IPS DF 19.7 (cell line): ENCODE measurements around the gene SERPINF2.
"Not testable (repeated sequence)": the region's sequence is repeated elsewhere in the genome, so short reads cannot be mapped to it uniquely, and the experiment has no call there.

Source experiments
- DNase-seq: peaks from one replicate; pipeline ENCODE4 v3.0.0-alpha.2; 2013; ENCODE audit warnings: low read depth, low spot score

Gene SERPINF2

DNA sequence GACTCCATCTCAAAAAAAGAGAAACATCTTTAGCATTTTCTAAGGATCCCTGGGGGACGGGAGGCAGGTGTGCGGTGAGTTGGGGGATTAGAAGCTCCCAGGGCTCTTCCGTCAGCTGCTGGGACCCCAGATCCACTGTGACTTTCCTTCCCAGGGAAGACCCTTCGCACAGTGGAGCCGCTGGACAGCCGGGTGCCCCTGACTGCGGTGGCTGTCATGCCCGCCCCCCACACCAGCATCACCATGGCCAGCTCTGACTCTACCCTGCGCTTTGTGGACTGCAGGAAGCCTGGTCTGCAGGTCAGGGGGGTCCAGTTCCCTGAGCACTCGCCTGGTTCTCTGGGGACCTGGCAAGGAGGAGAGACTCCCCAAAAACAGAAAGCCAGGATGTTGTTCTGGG lies 7.3 kb upstream of the SERPINF2 start:
- DNase-seq, result no peak

- no peak for DNase-seq
Measured at GRCh38 chr17:1735834-1736347, 6.8 kb upstream of the SERPINF2 start.

DNA sequence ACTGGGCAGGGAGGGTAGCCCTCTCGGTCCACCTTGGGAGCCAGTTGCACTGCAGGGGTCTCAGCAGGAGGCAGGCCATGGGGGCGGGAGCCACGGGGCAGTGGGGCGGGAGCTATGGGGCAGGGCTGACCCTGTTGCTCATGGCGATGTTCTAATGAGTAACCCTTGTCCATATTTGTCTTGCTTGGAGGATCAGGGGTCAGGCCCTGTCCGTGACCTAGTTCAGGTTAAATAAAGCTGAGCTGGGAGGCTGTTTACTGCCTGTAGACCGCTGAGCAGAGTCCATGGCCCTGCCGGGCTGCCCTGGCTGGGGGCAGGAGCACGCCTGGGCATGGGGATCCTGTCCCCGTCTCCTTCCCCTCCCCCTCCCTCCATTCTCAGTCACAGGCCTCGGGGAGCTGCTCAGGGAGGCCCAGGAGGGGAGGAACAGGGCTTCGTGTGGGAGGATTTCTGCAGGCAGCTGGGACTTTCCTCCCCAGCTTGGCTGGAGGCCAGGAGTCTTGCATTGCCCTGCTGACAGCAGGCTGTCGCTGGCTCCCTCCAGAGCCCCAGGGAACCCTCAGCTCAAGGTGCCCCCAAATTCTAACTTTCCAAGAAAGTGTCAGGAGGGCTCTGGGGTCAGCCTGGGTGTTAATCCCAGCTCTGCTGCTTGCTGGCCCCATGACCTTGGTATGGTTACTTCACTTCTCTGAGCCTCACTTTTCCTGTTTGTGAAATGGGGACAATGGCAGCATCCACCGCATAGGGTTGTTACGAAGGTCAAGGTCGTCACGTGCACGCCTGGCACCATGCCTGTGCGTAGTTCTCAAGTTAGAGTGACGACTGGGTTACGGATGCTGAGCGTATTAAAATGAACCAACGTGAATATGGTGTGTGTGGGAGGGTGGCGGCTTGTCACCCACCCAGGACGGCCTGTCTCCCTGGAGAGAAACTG lies 6.1 kb upstream of the SERPINF2 start:
- DNase-seq, result no peak

DNA sequence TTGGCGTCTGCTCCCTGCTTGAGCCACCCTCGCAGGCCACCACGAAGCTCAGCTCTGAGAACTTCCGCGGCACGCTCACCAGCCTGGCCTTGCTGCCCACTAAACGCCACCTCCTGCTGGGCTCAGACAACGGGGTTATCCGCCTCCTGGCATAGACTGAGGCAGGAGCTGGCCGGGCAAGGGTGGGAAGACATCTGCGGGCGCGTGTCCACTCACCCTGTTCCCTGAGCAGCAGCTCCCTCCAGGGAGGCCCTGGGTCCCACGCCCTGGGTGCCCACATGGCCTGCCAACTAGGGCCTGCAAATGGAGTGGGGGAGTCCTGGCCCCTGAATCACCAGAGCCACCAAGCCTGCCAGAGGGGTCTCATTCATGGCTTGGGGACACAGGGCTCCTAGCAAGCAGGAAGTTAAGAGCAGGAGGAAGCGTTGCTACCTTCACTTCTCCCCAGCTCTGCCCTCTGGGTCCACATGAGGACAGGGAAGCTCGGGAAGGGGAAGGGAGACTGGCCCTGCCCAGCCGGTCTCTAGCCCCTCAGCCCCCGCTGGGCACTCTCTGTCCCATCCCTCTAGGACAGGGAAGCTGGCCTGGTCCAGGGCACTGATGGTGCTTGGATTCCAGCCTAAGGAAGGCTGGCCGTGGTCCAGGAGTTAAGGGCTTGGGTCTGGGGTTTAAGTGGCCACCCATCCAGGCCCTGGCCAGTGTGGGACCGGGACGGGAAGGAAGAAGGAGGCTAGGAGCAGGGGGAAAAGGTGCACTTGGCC lies 5.0 kb upstream of the SERPINF2 start:
- no peak for DNase-seq

DNA sequence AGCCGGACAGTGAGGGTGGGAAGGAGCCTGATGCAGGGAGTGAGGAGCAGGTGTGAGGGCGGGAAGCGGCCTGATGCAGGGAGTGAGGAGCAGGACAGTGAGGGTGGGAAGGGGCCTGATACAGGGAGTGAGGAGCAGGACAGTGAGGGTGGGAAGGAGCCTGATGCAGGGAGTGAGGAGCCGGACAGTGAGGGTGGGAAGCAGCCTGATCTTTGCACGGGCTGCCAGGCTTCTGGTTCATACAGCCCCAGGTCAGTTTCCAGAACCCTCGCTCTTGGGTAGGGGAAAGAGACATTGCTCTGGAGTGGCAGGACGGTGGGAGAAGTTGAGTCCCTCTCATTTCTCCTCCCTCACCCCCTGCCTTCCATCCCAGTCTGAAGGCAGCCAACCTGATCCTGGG lies 772 bp upstream of the SERPINF2 start:
- not testable (repeated sequence) for DNase-seq

DNA sequence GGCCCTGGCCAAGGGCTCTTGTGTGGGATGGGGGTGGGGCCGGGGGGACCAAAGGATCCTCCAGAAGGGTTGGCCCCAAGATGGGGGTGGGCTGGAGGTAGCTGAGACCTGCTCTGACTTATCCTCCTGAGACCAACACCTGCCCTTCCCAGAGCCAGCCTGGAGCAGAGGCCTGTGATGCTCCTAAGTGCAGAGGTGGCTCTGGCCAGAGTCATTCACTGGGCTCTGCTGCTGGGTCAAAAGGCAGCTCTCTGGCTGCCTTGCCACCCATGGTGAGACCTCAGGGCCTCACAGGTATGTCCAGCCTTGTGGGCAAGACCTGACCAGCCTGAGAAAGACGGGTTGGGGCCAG lies 393 bp downstream of the SERPINF2 start:
- DNase-seq, result no peak

DNA sequence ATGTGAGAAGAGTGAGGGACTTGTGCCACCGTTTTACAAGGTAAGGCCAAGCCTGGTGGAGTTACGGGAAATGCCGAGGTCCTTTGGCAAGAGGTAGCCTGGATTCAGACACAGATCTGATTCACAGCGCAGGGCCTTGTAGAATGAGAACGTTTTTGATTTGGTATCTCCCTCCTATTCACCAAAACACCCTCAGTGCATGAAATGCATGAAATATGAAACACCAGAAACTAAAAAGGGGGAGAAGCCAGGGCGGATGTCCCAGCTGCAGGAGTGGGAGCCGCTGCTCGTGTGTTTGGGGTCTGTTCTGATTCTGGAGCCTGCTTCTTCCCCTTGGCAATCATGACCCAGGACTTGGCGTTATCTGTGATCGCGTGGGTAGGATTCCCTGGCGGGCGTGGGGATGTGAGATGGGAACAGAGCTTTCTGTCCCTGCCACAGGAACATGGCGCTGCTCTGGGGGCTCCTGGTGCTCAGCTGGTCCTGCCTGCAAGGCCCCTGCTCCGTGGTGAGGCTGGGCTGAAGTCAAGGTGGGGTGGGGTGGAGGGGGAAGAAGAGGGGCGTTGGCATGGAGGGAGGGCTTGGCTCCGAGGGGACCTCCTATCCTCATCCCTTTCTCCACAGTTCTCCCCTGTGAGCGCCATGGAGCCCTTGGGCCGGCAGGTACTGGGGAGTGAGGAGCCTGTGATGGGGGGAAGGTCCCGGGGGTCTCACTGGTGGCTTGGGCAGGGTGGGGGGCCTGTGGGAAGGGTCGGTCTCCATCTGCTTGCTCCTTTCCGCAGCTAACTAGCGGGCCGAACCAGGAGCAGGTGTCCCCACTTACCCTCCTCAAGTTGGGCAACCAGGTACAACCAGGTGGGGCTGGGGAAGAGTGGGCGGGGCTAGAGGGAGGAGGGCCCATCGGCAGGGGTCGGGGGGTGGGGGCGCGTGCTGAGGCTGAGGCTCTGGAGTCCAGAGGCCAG lies 2.2 kb downstream of the SERPINF2 start:
- DNase-seq, result no peak

DNA sequence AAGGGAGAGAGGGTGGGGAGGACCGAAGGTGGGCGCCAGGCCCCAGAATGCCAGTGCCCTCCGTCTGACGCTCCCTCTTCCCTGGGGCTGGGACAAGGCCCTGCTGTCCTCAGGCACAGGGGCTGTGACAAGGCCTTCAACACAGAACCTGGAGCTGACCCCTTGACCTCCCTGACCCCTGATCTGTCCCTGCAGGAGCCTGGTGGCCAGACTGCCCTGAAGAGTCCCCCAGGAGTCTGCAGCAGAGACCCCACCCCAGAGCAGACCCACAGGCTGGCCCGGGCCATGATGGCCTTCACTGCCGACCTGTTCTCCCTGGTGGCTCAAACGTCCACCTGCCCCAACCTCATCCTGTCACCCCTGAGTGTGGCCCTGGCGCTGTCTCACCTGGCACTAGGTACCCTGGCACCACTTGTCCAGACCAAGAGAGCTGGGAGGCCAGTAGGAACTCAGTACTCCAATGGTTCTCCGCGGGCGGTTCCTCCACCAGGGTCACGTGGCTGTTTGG lies 2.9 kb downstream of the SERPINF2 start:
- no peak for DNase-seq

DNA sequence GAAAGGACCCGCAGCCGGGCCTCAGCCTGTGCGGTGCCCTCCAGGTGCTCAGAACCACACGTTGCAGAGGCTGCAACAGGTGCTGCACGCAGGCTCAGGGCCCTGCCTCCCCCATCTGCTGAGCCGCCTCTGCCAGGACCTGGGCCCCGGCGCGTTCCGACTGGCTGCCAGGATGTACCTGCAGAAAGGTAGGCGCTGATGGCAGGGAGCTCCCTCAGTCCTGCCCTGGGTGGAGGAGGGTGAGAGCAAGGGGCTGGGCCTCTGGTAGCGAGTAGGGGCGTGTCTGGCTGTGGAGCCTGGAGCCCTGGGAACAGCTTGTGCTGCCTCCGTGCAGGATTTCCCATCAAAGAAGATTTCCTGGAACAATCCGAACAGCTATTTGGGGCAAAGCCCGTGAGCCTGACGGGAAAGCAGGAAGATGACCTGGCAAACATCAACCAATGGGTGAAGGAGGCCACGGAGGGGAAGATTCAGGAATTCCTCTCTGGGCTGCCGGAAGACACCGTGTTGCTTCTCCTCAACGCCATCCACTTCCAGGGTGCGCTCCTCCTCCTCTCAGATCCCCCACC lies 4.4 kb downstream of the SERPINF2 start:
- no peak for DNase-seq

DNA sequence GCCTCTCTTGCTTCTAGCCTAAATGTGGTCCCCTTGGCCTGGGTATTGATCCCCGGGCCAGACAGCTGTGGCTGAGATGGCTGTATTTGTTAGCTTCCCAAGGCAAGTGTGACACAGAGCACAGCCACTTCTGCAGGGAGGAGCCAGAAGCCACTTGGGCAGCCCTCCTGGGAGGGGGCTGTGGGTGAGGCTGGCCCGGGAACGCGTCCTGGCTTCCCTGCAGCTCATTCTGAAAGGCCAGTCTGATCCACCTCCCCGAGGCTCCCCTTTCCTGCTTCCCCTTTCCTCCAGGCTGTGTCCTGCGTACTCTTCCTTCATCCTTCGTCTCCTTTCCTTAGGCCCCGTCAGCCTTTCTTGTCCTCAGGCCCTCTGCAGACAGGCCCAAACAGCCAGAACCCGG lies 8.0 kb downstream of the SERPINF2 start:
- no peak for DNase-seq

DNA sequence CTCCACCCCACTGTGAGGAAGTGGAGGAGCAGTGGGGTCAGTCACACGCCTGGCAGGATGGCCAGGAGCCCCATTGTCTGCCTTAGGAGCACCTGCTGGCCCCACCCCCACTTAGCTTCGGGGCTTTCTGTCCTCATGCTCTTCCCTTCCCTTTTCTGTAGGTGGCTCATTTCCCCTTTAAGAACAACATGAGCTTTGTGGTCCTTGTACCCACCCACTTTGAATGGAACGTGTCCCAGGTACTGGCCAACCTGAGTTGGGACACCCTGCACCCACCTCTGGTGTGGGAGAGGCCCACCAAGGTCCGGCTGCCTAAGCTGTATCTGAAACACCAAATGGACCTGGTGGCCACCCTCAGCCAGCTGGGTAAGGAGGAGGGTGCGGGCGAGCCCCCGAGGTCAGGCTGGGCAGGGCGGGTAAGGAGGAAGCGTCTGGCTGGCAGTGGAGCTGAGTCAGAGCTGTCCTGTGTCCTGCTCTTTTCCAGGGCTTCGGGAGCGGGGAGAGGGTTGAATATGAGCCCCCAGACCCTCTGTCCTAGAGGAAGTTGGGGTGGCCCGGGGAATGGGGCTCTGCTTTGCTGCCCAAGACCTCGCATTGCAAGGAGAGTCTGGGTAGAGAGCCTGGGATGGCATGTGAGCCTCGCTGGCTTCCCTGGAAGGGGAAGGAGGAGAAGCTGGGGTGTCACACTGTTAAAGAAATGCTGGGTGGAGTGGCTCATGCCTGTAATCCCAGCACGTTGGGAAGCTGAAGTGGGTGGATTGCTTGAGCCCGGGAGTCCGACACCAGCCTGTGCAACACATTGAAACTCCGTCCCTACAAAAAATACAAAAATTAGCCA lies 10.0 kb downstream of the SERPINF2 start:
- DNase-seq, result peak; percentile 61

GRCh38 chr17:1753767-1754429 lies 11.2 kb downstream of the SERPINF2 start:
- no peak for DNase-seq

DNA sequence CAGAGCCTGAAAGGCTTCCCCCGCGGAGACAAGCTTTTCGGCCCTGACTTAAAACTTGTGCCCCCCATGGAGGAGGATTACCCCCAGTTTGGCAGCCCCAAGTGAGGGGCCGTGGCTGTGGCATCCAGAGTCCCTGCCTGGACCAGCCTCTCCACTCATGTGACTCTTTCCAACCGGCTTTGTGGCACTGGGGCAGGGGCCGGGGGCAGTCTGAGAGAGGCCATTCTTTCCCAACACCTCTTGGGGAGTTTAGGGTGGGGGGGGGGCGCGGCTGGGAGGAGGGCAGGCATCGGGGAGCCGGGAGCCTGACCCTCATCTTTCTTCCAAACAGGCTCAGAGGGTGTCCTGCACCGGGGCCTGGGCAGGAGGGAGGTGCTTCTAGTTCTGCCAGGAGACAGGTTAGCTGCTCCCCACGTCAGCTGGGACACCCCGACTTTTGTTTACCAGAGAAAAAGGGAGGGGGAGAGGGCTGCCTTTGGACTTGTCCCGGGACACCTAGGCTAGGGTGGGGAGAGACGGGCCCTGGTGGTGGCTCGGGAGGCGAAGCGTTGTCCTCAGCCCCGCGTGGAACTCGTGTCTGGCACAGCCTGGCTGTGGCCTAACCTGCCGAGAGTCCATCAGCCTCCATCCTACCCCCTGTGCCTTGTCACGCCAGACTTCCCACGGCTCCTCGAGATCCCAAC lies 11.9 kb downstream of the SERPINF2 start:
- DNase-seq, result no peak

DNA sequence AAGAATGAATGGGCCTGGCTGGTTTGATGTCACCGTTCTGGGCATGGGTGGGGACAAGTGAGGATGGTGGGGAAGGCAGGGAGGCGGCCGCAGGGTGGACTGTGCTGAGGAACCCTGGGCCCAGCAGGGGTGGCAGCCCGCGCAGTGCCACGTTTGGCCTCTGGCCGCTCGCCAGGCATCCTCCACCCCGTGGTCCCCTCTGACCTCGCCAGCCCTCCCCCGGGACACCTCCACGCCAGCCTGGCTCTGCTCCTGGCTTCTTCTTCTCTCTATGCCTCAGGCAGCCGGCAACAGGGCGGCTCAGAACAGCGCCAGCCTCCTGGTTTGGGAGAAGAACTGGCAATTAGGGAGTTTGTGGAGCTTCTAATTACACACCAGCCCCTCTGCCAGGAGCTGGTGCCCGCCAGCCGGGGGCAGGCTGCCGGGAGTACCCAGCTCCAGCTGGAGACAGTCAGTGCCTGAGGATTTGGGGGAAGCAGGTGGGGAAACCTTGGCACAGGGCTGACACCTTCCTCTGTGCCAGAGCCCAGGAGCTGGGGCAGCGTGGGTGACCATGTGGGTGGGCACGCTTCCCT lies 12.7 kb downstream of the SERPINF2 start:
- no peak for DNase-seq

DNA sequence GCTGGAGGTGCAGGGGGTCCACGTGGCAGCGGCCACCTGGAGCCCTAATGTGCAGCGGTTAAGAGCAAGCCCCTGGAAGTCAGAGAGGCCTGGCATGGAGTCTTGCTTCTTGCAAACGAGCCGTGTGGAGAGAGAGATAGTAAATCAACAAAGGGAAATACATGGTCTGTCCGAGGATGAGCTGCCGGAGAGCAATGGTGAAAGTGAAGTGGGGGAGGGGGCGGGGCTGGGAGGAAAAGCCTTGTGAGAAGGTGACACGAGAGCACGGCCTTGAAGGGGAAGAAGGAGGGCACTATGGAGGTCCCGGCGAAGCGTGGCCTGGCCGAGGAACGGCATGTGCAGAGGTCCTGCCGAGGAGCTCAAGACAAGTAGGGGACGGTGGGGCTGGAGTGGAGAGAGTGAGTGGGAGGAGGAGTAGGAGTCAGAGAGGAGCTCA lies 13.2 kb downstream of the SERPINF2 start:
- no peak for DNase-seq

GRCh38 chr17:1758807-1759206 lies 16.1 kb downstream of the SERPINF2 start:
- DNase-seq, result no peak

DNA sequence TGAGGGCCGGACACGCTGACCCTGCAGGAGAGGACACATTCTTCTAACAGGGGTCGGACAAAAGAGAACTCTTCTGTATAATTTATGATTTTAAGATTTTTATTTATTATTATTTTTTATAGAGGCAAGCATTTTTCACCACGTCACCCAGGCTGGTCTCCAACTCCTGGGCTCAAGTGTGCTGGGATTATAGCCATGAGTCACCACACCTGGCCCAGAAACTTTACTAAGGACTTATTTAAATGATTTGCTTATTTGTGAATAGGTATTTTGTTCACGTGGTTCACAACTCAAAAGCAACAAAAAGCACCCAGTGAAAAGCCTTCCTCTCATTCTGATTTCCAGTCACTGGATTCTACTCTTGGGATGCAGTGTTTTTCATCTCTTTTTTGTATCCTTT lies 16.9 kb downstream of the SERPINF2 start:
- DNase-seq, result no peak

DNA sequence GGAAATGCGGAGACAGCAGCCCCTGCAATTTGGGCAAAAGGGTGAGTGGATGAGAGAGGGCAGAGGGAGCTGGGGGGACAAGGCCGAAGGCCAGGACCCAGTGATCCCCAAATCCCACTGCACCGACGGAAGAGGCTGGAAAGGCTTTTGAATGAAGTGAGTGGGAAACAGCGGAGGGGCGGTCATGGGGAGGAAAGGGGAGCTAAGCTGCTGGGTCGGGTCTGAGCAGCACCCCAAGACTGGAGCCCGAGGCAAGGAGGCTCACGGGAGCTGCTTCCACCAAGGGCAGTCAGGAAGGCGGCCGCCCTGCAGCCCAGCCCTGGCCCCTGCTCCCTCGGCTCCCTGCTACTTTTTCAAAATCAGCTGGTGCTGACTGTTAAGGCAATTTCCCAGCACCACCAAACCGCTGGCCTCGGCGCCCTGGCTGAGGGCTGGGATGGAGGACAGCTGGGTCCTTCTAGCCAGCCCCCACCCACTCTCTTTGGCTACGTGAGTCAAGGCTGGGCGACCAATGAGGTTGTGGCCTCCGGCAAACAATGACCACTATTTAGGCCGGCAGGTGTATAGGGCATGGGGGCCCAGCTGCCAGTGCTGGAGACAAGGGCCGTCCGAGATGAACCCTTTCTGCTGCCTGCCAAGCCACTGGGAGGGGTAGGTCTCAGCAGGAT lies 19.7 kb downstream of the SERPINF2 start:
- no peak for DNase-seq
